Limb (tissue), 2 donors: ENCODE data around the gene FAM120AOS.
A peak's percentile ranks its signal among the peaks of the same experiment; 100 is the strongest.

Experiments
- DNase-seq, 2 donors: peaks; one replicate each; pipeline ENCODE4 v3.0.0-alpha.2; 2016; ENCODE audit errors: extremely low spot score in 2 of 2

Gene FAM120AOS

GRCh38 chr9:93453047-93453914, at the start of gene FAM120AOS:
Gene FAM120AOS (minus strand): TSS chr9:93453581. CDS start chr9:93452709, 872 bp downstream.
- DNase-seq, result peak; percentile 89 to 95

- no peak for DNase-seq
Measured at GRCh38 chr9:93501406-93501805, 48.0 kb upstream of the FAM120AOS start.

- no peak for DNase-seq
Measured at GRCh38 chr9:93500571-93501298, 47.4 kb upstream of the FAM120AOS start.

- DNase-seq, result no peak
Measured at GRCh38 chr9:93496285-93496684, 42.9 kb upstream of the FAM120AOS start.

- no peak for DNase-seq
Measured at GRCh38 chr9:93493949-93494348, 40.6 kb upstream of the FAM120AOS start.

- no peak for DNase-seq
Measured at GRCh38 chr9:93492327-93492726, 38.9 kb upstream of the FAM120AOS start.

GRCh38 chr9:93491593-93492232, 38.3 kb upstream of the FAM120AOS start:
- no peak for DNase-seq

- DNase-seq, result no peak
Measured at GRCh38 chr9:93488244-93488643, 34.9 kb upstream of the FAM120AOS start.

- DNase-seq, result no peak
Measured at GRCh38 chr9:93486268-93486667, 32.9 kb upstream of the FAM120AOS start.

- no peak for DNase-seq
Measured at GRCh38 chr9:93483497-93483896, 30.1 kb upstream of the FAM120AOS start.

GRCh38 chr9:93480728-93481324, 27.4 kb upstream of the FAM120AOS start:
- no peak for DNase-seq

- no peak for DNase-seq
Measured at GRCh38 chr9:93480262-93480661, 26.9 kb upstream of the FAM120AOS start.

GRCh38 chr9:93479726-93480125, 26.3 kb upstream of the FAM120AOS start:
- DNase-seq, result no peak

GRCh38 chr9:93477397-93477796, 24.0 kb upstream of the FAM120AOS start:
- no peak for DNase-seq

- no peak for DNase-seq
Measured at GRCh38 chr9:93476924-93477323, 23.5 kb upstream of the FAM120AOS start.

- no peak for DNase-seq
Measured at GRCh38 chr9:93475856-93476255, 22.5 kb upstream of the FAM120AOS start.

- no peak for DNase-seq
Measured at GRCh38 chr9:93475108-93475507, 21.7 kb upstream of the FAM120AOS start.

GRCh38 chr9:93473411-93473810, 20.0 kb upstream of the FAM120AOS start:
- DNase-seq, result no peak

- no peak for DNase-seq
Measured at GRCh38 chr9:93471124-93471523, 17.7 kb upstream of the FAM120AOS start.

GRCh38 chr9:93470391-93470790, 17.0 kb upstream of the FAM120AOS start:
- no peak for DNase-seq

GRCh38 chr9:93468763-93469456, 15.5 kb upstream of the FAM120AOS start:
- DNase-seq, result no peak
